GM23248 (cell line): ENCODE results near the gene APP.

Experiments
- EZH2 ChIP-seq: fragments of 200-600 bp; sonication (generic); IDR thresholded peaks from 2 replicates; pipeline ENCODE4 v1.6.1; 2018; ENCODE audit warnings: antibody characterized with exemption, mild to moderate bottlenecking; ENCODE audit not compliant: insufficient read depth, poor library complexity, severe bottlenecking
- EZH2phosphoT487 ChIP-seq: fragments of 200-600 bp; sonication (generic); IDR thresholded peaks from 2 replicates; pipeline ENCODE4 v1.6.1; 2018; ENCODE audit warnings: antibody characterized with exemption, moderate library complexity, mild to moderate bottlenecking, low read depth; ENCODE audit not compliant: insufficient read depth

GRCh38 chr21:25831300-25831960, 339.1 kb downstream of the APP start:
- TF ChIP-seq EZH2: no peak
- no peak for TF ChIP-seq EZH2phosphoT487
